ENCODE results near the gene IL4. TPM values are rescaled to one million over a fixed set of nuclear protein-coding genes. Genes with fewer than 3 reads are reported as not detected.

Gene IL4
- total RNA-seq, 2 experiments from 2014 or later, result 0.72 to 1.4 TPM

DNA sequence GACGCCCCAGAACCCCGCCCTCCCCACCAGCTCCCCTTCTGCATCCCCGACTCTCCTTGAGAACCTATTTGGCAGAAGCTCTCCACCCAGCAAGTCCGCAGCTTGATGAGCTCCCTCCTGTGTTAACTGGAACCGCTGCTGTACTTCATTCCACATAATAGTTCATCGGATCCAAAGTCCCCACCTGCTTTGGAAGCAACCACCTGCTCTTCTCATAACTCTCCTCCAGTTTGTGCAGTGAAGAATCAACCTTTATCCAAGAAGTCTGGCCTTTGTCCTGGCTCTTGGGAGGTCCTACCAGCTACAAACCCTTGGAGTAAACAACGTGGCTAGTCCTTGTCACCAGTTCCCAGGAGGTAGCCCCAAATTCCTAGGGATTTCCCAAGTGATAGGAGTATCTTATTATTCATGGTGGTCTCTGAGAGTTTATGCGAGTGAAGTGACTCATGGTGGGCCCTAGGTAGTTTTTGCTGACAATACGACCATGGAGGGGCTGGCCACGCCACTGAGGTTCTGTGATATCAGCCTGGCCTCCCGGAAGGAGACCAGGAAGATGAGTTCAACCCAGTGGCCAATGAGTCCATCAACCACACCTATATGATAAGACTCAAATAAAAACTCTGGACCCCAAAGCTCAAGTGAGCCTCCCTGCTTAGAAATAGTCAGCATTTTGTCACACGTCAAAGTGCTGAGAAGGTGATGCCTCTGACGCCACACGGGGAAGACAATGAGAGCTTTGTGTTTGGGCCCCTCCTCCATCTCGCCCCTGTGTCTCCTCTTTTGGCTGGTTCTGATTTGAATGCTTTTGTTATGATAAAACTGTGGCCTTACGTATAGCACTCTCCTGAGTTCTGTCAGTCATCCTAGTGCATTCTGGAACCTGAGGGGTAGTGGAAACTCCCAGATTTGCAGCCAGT lies 3.6 kb upstream of the IL4 start:
- TF ChIP-seq, protein P1, sequence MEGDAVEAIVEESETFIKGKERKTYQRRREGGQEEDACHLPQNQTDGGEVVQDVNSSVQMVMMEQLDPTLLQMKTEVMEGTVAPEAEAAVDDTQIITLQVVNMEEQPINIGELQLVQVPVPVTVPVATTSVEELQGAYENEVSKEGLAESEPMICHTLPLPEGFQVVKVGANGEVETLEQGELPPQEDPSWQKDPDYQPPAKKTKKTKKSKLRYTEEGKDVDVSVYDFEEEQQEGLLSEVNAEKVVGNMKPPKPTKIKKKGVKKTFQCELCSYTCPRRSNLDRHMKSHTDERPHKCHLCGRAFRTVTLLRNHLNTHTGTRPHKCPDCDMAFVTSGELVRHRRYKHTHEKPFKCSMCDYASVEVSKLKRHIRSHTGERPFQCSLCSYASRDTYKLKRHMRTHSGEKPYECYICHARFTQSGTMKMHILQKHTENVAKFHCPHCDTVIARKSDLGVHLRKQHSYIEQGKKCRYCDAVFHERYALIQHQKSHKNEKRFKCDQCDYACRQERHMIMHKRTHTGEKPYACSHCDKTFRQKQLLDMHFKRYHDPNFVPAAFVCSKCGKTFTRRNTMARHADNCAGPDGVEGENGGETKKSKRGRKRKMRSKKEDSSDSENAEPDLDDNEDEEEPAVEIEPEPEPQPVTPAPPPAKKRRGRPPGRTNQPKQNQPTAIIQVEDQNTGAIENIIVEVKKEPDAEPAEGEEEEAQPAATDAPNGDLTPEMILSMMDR (IDR thresholded peaks at IDR 0.05), result no peak
- Mint-ChIP-seq H3K27me3 (no peaks in the 10 kb centered on the region), H3K36me3 (ENCODE audit: low read depth) (no peaks in the 10 kb centered on the region), H3K9me3 (no peaks in the 10 kb centered on the region), H3K4me1 (ENCODE audit: low read depth) (peaks cover 20% of the 10 kb centered on the region), H3K27ac (no peak overlapping the region), H3K4me3 (no peak overlapping the region)
- DNase-seq (no peak), ATAC-seq (no peak)
- CTCF ChIA-PET, result no interaction called here
- intact Hi-C loops (cut with micrococcal nuclease), result no loop called here
- POLR2A ChIA-PET, result interaction anchor here (0.5 to 1.7 kb wide), 5 partner anchors 12 to 211 kb away, joined by 3 to 5 read pairs (median 3); no protein-coding TSS in a partner anchor

DNA sequence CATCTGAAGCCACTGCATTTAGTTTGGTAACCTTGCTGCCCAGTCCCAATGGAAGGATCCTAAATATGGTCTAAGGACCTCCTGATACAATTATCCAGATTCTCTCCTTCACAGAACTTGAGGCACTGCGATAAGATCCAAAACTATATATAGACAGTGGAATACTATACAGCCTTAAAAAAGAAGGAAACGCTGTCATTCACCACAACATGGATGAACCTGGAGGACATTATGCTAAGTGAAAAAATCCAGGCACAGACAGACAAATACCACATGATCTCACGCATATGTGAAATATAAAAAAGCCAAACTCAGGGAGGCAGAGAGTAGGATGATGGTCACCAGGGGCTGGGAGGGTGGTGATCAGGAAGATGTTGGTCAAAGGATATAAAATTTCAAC lies 2.8 kb upstream of the IL4 start:
- no peaks in the 10 kb centered on the region for H3K36me3 Mint-ChIP-seq (ENCODE audit: low read depth)
- POLR2A ChIA-PET, result interaction anchor here (1.5 to 1.7 kb wide), 2 partner anchors 12 to 17 kb away, joined by 3 to 5 read pairs; no protein-coding TSS in a partner anchor
- TF ChIP-seq, protein P1 (IDR thresholded peaks at IDR 0.05), result no peak
- DNase-seq (no peak), ATAC-seq (no peak)
- H3K4me1 Mint-ChIP-seq (ENCODE audit: low read depth), result peaks cover 22% of the 10 kb centered on the region
- H3K27me3 Mint-ChIP-seq, result no peaks in the 10 kb centered on the region
- H3K27ac Mint-ChIP-seq, result no peak overlapping the region
- no peaks in the 10 kb centered on the region for H3K9me3 Mint-ChIP-seq
- intact Hi-C loops (cut with micrococcal nuclease), result no loop called here
- CTCF ChIA-PET, result no interaction called here
- no peak overlapping the region for H3K4me3 Mint-ChIP-seq

DNA sequence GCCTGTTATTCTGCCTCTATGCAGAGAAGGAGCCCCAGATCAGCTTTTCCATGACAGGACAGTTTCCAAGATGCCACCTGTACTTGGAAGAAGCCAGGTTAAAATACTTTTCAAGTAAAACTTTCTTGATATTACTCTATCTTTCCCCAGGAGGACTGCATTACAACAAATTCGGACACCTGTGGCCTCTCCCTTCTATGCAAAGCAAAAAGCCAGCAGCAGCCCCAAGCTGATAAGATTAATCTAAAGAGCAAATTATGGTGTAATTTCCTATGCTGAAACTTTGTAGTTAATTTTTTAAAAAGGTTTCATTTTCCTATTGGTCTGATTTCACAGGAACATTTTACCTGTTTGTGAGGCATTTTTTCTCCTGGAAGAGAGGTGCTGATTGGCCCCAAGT lies 301 bp upstream of the IL4 start:
- POLR2A ChIA-PET, result interaction anchor here (1.0 to 2.0 kb wide), 6 partner anchors 9 to 77 kb away, joined by 3 to 6 read pairs (median 4); no protein-coding TSS in a partner anchor
- Mint-ChIP-seq H3K9me3 (no peaks in the 10 kb centered on the region), H3K4me3 (no peak overlapping the region), H3K4me1 (ENCODE audit: low read depth) (peaks cover 28% of the 10 kb centered on the region), H3K36me3 (ENCODE audit: low read depth) (no peaks in the 10 kb centered on the region), H3K27me3 (no peaks in the 10 kb centered on the region), H3K27ac (peak overlapping the region; percentile 1)
- CTCF ChIA-PET, result interaction anchor here (1.0 to 1.1 kb wide), 2 partner anchors 15 to 73 kb away, joined by 3 read pairs; no protein-coding TSS in a partner anchor
- intact Hi-C loops (cut with micrococcal nuclease), result no loop called here
- TF ChIP-seq, protein P1 (IDR thresholded peaks at IDR 0.05), result no peak
- ATAC-seq (no peak), DNase-seq (no peak)

DNA sequence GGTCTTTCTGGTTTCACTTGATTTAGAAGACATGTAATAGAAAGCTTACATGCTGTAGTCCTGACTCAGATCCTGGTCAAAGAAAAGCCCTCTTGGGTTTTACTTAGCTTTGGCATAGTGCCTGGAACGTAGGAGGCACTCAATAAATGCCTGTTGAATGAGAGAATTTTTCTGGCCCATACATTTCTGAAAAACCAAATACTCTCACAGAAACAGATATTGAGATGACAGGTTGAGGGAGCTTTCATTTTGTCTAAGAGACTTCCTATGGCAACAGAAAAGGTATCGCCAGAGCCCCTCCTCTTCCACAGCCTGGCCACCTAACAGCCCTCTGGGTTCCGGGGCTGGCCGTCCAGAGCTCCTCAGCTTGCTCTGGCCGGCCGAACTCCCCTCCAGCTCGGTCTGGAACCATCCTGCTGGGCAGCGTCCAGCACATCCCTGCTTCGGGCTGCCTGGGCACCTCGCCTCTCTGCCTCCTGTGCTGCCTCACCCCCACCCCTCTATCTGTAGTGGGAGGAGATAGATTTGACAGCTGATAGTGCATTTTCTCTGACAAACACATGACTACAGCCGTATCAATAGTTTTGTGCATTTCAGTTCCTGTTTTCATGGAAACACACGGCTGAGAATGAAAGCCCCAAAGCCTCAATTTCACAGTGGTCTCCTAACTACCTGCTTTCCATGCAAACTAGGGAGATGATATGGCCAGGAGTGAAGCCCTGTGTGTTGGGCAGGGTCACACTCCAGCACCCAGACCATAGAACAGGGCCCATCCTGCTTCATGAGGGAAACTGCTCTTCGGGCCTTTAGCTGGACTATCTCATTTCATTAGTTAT lies 1.1 kb downstream of the IL4 start:
- H3K27ac Mint-ChIP-seq, result peak overlapping the region; percentile 84
- H3K27me3 Mint-ChIP-seq, result no peaks in the 10 kb centered on the region
- DNase-seq (peak; percentile 23), ATAC-seq (peak; percentile 63)
- no peaks in the 10 kb centered on the region for H3K9me3 Mint-ChIP-seq
- TF ChIP-seq, protein P1 (IDR thresholded peaks at IDR 0.05), result no peak
- H3K4me3 Mint-ChIP-seq, result no peak overlapping the region
- intact Hi-C loops (cut with micrococcal nuclease), result no loop called here
- no peaks in the 10 kb centered on the region for H3K36me3 Mint-ChIP-seq (ENCODE audit: low read depth)
- peaks cover 28% of the 10 kb centered on the region for H3K4me1 Mint-ChIP-seq (ENCODE audit: low read depth)
- POLR2A ChIA-PET, result interaction anchor here (0.8 to 2.0 kb wide), 10 partner anchors 10 to 179 kb away, joined by 3 to 7 read pairs (median 4); partner anchors contain the start of gene IL13
- CTCF ChIA-PET, result interaction anchor here (0.7 to 1.3 kb wide), 4 partner anchors 10 to 147 kb away, joined by 3 to 4 read pairs (median 3); no protein-coding TSS in a partner anchor

All from activated CD8-positive, alpha-beta T cell treated with anti-CD3 and anti-CD28 coated beads for 36 hours (primary cell).